GM06990 (cell line): ENCODE measurements around the gene CCDC92B.

Source experiments
- DNase-seq: peaks from one replicate; pipeline ENCODE4 v3.0.0-alpha.2; 2011; ENCODE audit not compliant: insufficient read length; ENCODE audit errors: extremely low read depth
- H3K27me3 ChIP-seq: replicated peaks from 2 replicates; pipeline ENCODE4 v1.6.0; 2011; ENCODE audit warnings: low read length; ENCODE audit not compliant: control insufficient read depth, insufficient read depth
- H3K36me3 ChIP-seq: 2 replicates; pipeline ENCODE4 v1.5.1; 2011; ENCODE audit warnings: low read length; ENCODE audit not compliant: control insufficient read depth, insufficient read depth
- H3K4me3 ChIP-seq: replicated peaks from 2 replicates; pipeline ENCODE4 v1.5.1; 2011; ENCODE audit warnings: low read depth, mild to moderate bottlenecking, control low read depth, low read length
- CTCF ChIP-seq: IDR thresholded peaks from 2 replicates; pipeline ENCODE4 v1.5.1; 2011; ENCODE audit warnings: low read length, control low read depth, mild to moderate bottlenecking, inconsistent platforms; ENCODE audit not compliant: insufficient read depth, poor library complexity, severe bottlenecking

Gene CCDC92B

DNA sequence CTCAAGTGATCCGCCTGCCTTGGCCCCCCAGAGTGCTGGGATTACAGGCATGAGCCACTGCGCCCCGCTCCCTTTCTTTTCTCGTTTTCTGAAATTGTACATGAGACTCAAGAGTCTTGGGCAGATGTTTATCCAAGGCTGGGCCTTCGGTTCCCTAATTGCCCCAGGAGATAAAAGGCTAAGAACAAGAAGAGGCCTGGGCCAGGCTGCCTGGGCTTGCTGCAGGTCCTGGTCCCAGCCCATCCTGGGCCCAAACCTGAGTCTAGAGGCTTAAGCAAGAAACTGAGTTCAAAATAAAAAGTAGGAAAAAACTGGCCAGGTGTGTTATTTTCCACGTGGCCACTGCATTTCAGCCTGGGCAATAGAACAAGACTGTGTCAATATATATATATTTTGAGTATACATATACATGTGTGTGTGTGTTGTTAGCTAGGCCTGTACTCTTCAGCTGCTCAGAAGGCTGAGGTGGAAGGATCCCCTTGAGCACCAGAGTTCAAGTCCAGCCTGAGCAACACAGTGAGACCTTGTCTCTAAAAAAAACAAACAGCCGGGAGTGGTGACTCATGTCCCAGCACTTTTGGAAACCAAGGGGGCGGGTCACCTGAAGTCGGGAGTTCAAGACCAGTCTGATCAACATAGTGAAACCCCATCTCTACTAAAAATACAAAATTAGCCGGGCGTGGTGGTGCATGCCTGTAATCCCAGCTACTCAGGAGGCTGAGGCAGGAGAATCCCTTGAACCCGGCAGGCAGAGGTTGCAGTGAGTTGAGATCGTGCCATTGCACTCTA, 31.1 kb downstream of the CCDC92B start:
- DNase-seq, result no peak

DNA sequence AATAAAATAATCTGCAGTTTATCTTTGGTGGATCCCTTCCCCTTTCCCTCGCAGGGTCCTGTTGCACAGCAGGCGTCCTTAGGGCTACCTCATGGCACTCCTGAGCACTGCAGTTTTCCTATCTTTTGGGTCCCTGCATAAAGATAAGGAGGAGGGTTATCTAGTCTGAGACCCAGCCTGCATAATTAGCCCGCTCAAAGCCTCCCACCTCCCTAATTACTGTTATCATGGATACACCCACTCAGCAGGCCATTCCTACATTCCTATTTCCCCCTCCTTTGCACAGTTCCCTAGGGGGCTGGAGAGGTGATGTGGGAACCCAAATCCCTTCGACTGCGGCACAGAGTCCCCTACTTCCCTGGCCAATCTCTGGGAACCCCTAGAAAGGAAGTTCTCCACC, 32.8 kb downstream of the CCDC92B start:
- Histone ChIP-seq H3K27me3 (no peaks in the 10 kb centered on the region), H3K4me3 (no peak overlapping the region), H3K36me3 (no peaks in the 10 kb centered on the region)
- DNase-seq, result no peak
- no peak for TF ChIP-seq CTCF

More for the DNA sequence above, 31.1 kb downstream of the CCDC92B start:
- TF ChIP-seq CTCF, result no peak
- Histone ChIP-seq H3K4me3 (no peak overlapping the region), H3K27me3 (no peaks in the 10 kb centered on the region; the same call in 1 of the 2 replicates), H3K36me3 (no peaks in the 10 kb centered on the region)

DNA sequence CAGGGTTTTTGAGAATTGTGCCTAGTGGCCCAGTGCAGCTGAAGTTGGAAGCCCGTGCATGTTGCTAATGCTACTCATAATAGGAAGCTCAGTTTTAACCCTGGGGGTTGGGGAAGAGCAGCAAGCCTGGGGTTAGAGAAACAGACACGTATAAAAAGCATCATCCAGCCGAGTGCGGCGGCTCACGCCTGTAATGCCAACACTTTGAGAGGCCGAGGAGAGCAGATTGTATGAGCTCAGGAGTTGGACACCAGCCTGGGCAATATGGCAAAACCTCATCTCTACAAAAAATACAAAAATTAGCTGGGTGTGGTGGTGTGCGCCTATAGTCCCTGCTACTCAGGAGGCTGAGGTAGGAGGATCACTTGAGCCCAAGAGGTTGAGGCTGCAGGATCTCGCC, 35.6 kb downstream of the CCDC92B start:
- Histone ChIP-seq H3K4me3 (no peak overlapping the region), H3K36me3 (no peaks in the 10 kb centered on the region), H3K27me3 (no peaks in the 10 kb centered on the region)
- TF ChIP-seq CTCF, result no peak
- no peak for DNase-seq

DNA sequence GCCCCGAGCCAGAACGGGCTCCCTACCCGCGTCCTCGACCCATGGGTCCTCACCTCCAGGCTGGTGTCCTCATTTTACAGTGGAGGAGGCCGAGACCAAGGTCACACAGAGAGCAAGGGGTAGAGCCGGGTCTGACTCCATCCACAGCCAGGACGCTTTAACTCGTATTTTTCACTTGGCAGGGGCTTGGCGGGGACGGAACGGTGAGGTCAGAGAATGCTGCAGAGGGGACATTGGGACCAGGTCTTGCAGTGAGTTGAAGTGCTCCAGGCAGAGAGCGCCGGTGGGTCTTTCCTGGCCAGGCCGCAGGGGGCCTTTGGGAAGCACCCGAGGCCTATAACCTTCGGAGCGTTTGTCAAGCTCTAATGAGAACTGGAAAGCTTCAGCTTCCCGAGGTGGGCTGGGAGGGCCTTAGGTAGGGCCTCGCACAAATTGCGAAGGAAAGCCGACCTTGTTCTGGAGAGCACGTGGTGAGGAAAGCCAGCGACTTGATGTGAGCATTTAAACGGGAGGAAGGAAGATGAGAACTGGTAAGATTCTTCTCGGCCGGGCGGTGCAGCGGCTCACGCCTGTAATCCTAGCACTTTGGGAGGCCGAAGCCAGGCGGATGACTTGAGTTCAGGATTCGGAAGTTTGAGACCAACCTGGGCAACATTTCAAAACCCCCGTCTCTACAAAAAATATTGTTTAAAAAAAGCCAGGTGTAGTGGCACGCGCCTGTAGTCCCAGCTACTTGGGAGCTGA, 37.0 kb downstream of the CCDC92B start:
- Histone ChIP-seq H3K36me3 (no peaks in the 10 kb centered on the region), H3K27me3 (no peaks in the 10 kb centered on the region), H3K4me3 (peak overlapping the region; percentile 59)
- DNase-seq, result no peak
- TF ChIP-seq CTCF, result no peak

DNA sequence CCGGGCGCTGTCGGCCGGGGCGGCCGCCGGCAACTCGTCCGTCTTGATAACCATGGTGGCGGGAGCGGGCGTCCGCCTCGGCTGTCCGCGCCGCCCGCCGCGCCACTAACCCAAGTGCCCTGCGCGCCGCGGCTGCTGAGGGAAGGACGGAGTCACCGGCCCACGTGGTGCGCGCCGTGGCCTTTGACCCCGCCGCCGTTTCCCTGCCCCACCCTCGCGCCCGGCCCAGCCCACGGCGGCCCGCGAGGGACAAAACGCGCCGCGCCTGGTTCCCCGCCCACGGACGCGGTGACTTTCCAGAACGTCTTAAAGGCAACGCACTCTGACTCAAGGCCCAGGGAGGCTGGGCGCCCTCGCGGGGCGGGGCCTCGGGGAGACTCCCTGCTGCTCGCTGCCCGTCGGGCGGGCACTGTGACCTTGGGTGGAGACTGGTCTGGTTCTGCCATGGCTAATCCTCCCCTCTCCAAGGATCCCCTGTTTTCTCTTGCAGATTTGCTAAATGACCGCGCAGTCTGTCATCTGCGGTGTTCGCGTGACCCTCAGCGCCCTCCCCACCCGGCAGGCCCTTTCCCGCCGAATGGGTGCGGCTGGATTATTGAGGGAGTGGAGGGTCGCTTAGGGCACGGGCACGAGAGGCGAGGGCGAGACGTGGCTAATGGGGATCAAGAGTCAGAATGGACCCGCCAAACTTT, 37.7 kb downstream of the CCDC92B start, which contains the start of gene CLUH:
TSS of gene CLUH (minus strand) at position 157 of the 692 bp plus-strand sequence. CDS start at position 54, 103 bp downstream.
- Histone ChIP-seq H3K4me3 (peak within 1 kb of the TSS; percentile 69), H3K27me3 (no peaks in the 10 kb centered on the region), H3K36me3 (peaks cover 3% of the 10 kb centered on the region; the same call in 1 of the 2 replicates)
- peak; percentile 99 for DNase-seq
- no peak for TF ChIP-seq CTCF
